ENCODE measurements around the gene NFAT5.

Gene NFAT5

DNA sequence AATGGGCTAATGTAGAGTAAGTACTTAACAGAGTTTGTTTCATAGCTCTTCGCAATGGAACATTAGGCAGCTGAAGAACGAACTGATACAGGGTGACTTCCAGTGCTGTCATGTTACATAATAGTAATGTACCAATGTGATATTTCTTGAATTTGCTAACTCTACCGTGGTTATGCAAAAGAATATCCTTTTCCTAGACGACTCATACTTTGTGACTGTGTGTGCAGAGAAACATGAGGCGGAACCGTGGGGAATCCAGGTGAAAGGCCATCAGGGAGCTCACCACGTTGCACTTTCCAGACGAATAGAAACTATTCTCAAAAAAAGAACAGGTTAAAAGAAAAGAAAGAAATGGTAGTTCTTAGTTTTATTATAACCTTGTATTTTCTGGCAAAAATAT lies 175.8 kb downstream of the NFAT5 start:
- no peak for TF ChIP-seq JUND (IDR thresholded peaks at IDR 0.05; ENCODE audit: low read depth)
- in situ Hi-C loops (cut with HindIII; ENCODE audit: low pct_unique_long_range_greater_than_20kb, low sequenced_read_pairs): no loop called here
- no peak for DNase-seq (ENCODE audit: low read depth in 1 of 2, low spot score in 1 of 2)

- TF ChIP-seq JUND (IDR thresholded peaks at IDR 0.05; ENCODE audit: low read depth): no peak
- DNase-seq (ENCODE audit: low read depth in 1 of 2, low spot score in 1 of 2): peak in 1 of 2 experiments; percentile 50
- in situ Hi-C loops (cut with HindIII; ENCODE audit: low pct_unique_long_range_greater_than_20kb, low sequenced_read_pairs): no loop called here
These were observed 176.5 kb downstream of the NFAT5 start for GRCh38 chr16:69741951-69742904.

DNA sequence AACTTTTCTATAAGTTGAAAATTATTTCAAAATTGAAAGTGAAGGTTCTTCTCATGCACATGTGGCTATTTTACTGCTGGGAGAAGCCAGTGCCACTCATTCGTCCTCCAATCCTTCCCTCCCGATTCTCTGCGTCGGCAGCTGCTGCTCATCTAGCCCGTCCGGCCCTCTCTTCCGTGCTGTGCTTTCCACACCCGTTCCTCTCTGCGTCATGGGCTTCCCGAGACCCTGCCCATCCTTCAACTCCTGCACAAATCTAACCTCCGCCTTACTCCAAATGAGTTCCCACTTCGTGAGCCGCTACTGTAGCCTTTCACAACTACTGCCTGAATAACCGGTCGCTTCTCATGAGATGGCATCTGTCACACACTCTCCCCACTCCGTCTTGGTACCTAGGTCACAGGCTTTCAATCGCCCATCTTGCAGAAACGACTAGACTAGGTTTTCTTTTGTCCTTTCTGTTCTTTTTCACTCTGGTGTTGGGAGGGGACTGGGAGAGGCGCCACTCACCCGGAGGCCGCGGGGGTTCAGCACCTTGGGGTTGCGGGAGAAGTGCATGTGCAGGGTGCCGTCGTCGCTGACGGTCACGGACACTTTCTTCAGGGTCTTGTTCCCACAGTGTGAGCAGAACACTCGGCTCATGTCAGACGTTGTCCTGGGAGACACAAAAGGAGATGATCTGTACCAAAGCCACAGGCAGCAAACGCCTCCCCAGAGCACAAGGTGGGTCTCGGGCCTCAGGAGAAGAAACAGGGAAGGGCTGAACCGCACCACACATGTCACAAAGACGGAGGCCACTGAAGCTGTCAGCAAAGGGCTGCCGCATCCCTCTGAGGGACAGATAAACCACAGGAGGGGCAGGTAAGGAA lies 178.8 kb downstream of the NFAT5 start:
- no peak for TF ChIP-seq JUND (IDR thresholded peaks at IDR 0.05; ENCODE audit: low read depth)
- in situ Hi-C loops (cut with HindIII; ENCODE audit: low pct_unique_long_range_greater_than_20kb, low sequenced_read_pairs): no loop called here
- DNase-seq (ENCODE audit: low read depth in 1 of 2, low spot score in 1 of 2): no peak

DNA sequence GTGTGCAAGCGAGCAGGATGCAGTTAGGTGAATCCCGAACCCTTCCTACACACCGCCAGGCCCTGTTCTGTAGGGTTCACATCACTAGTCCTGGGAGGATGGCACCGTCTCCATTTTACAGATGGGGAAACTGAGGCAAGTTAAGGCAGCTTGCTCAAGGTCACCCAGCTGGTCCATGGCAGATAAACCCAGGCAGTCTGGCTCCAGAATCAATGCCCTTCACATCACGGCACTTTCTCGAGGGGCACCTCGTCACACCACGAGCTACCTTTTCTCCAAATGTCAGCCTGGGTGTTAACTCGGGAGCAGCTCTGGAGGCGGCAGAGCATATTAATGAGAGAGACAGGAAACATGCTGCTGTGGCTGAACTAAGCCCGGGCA lies 179.5 kb downstream of the NFAT5 start:
- no peak for DNase-seq (ENCODE audit: low read depth in 1 of 2, low spot score in 1 of 2)
- in situ Hi-C loops (cut with HindIII; ENCODE audit: low pct_unique_long_range_greater_than_20kb, low sequenced_read_pairs): no loop called here
- TF ChIP-seq JUND (IDR thresholded peaks at IDR 0.05; ENCODE audit: low read depth): no peak

GRCh38 chr16:69745959-69746358 lies 180.2 kb downstream of the NFAT5 start:
- no peak for TF ChIP-seq JUND (IDR thresholded peaks at IDR 0.05; ENCODE audit: low read depth)
- DNase-seq (ENCODE audit: low read depth in 1 of 2, low spot score in 1 of 2): no peak
- in situ Hi-C loops (cut with HindIII; ENCODE audit: low pct_unique_long_range_greater_than_20kb, low sequenced_read_pairs): no loop called here

DNA sequence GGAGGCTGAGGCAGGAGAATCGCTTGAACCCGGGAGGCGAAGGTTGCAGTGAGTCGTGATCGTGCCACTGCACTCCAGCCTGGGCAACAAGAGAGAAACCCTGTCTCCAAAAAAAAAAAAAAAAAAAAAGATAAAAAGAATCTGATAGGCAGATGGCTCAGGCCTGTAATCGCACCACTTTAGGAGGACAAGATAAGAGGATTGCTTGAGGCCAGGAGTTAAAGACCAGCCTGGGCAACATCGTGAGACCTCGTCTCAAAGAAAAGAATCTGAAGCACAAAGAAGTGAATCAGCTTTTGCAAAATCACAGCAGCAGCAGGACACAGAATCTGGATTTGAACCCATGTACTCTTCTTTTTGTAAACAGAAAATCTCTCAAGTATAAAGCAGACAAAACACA lies 181.3 kb downstream of the NFAT5 start:
- no peak for TF ChIP-seq JUND (IDR thresholded peaks at IDR 0.05; ENCODE audit: low read depth)
- no peak for DNase-seq (ENCODE audit: low read depth in 1 of 2, low spot score in 1 of 2)
- in situ Hi-C loops (cut with HindIII; ENCODE audit: low pct_unique_long_range_greater_than_20kb, low sequenced_read_pairs): no loop called here

- no peak for TF ChIP-seq JUND (IDR thresholded peaks at IDR 0.05; ENCODE audit: low read depth)
- DNase-seq (ENCODE audit: low read depth in 1 of 2, low spot score in 1 of 2): no peak
- in situ Hi-C loops (cut with HindIII; ENCODE audit: low pct_unique_long_range_greater_than_20kb, low sequenced_read_pairs): no loop called here
These were observed 183.1 kb downstream of the NFAT5 start for GRCh38 chr16:69748694-69749345.

- no peak for TF ChIP-seq JUND (IDR thresholded peaks at IDR 0.05; ENCODE audit: low read depth)
- DNase-seq (ENCODE audit: low read depth in 1 of 2, low spot score in 1 of 2): no peak
- in situ Hi-C loops (cut with HindIII; ENCODE audit: low pct_unique_long_range_greater_than_20kb, low sequenced_read_pairs): no loop called here
These were observed 188.3 kb downstream of the NFAT5 start for GRCh38 chr16:69754143-69754468.
